Panc1 (cell line): ENCODE results near the gene HS2ST1. TPM values are rescaled to one million over a fixed set of nuclear protein-coding genes. Genes with fewer than 3 reads are reported as not detected.

Experiments used
- ATAC-seq: fragments of 200-7000 bp; cut with Tn5 transposase; 2 replicates; pipeline ENCODE4 v1.9.1; 2020; ENCODE audit warnings: mild to moderate bottlenecking, moderate library complexity
- BruUV-seq: library from RNA; stranded (reverse); fragments of 400-500 nt; replicated peaks from 2 replicates; lab custom pipeline; 2021; lab: Mats Ljungman, UMichigan
- CTCF ChIA-PET: fragments of 300-600 bp; sonication (Branson Sonifier 250); formaldehyde crosslinking; loops from one replicate; lab custom pipeline; 2022; ENCODE audit warnings: antibody characterized with exemption; lab: Charles Lee
- POLR2A ChIA-PET: fragments of 300-600 bp; sonication (Branson Sonifier 250); formaldehyde crosslinking; loops from one replicate; lab custom pipeline; 2022; ENCODE audit warnings: antibody characterized with exemption; lab: Charles Lee
- DNase-seq: peaks from one replicate; pipeline ENCODE4 v3.0.0-alpha.2; 2010; ENCODE audit warnings: low read depth, low spot score
- H3K27ac ChIP-seq: 2 replicates; pipeline ENCODE4 v1.5.1; 2011; ENCODE audit warnings: mild to moderate bottlenecking, low read length, inconsistent platforms
- H3K27me3 ChIP-seq: fragments of 200-500 bp; sonication (Bioruptor generic); 2 replicates; pipeline ENCODE4 v1.6.0; 2014; ENCODE audit warnings: low read length, inconsistent platforms; ENCODE audit not compliant: control insufficient read depth, insufficient read depth
- H3K36me3 ChIP-seq: fragments of 200-500 bp; sonication (Bioruptor generic); 2 replicates; pipeline ENCODE4 v1.5.1; 2014; ENCODE audit warnings: inconsistent platforms, mild to moderate bottlenecking, low read length, moderate library complexity; ENCODE audit not compliant: control insufficient read depth, insufficient read depth
- H3K4me1 ChIP-seq: 2 replicates; pipeline ENCODE4 v1.5.1; 2011; ENCODE audit warnings: inconsistent platforms, mild to moderate bottlenecking, low read length, moderate library complexity; ENCODE audit not compliant: control insufficient read depth, insufficient read depth
- H3K4me3 ChIP-seq, 2 experiments: 2 replicates each; pipeline ENCODE4 v1.5.1; 2011 to 2012; ENCODE audit warnings: low read depth in 2 of 2, low read length in 2 of 2, mild to moderate bottlenecking in 2 of 2, inconsistent platforms in 1 of 2, moderate library complexity in 1 of 2
- H3K9me3 ChIP-seq: fragments of 200-500 bp; sonication (Bioruptor generic); 2 replicates; pipeline ENCODE4 v1.5.1; 2014; ENCODE audit warnings: low read depth, mild to moderate bottlenecking, inconsistent platforms, low read length, moderate library complexity; ENCODE audit not compliant: control insufficient read depth, insufficient read depth
- POLR2AphosphoS5 ChIP-seq: IDR thresholded peaks from 2 replicates; pipeline ENCODE4 v1.6.1; 2012; ENCODE audit warnings: mild to moderate bottlenecking, low read depth, low read length, moderate library complexity
- SIN3A ChIP-seq: IDR thresholded peaks from 2 replicates; pipeline ENCODE4 v1.6.1; 2012; ENCODE audit warnings: low read depth, mild to moderate bottlenecking, low read length, moderate library complexity, borderline replicate concordance; ENCODE audit not compliant: insufficient read depth
- TCF7L2 ChIP-seq: IDR thresholded peaks from 2 replicates; pipeline ENCODE4 v1.6.1; 2011; ENCODE audit warnings: mild to moderate bottlenecking, low read depth, low read length, inconsistent platforms
- in situ Hi-C: cut with HindIII; loops from 2 replicates; pipeline ENCODE4 v1.10.0; 2016; ENCODE audit warnings: low sequenced_read_pairs, low pct_unique_long_range_greater_than_20kb
- intact Hi-C: fragments of 100-400 bp; cut with micrococcal nuclease; formaldehyde crosslinking; loops from one replicate; pipeline ENCODE4 v1.10.0; 2022; ENCODE audit not compliant: unreplicated experiment
- total RNA-seq: library from RNA; stranded (reverse); gene quantifications from one replicate; pipeline ENCODE4 v1.2.1, GENCODE V29; 2021; ENCODE audit not compliant: unreplicated experiment
- TF ChIP-seq, protein P1 (sequence below): fragments of 450-650 bp; IDR thresholded peaks from 2 replicates; pipeline ENCODE4 v1.5.1; 2017; ENCODE audit warnings: mild to moderate bottlenecking
- TF ChIP-seq, protein P2 (sequence below), 2 experiments: IDR thresholded peaks; 2 replicates each; pipeline ENCODE4 v1.6.1; 2011 to 2012; ENCODE audit warnings: low read depth in 2 of 2, control low read depth in 1 of 2, low read length in 1 of 2, mild to moderate bottlenecking in 1 of 2, moderate library complexity in 1 of 2; ENCODE audit not compliant: insufficient read depth in 1 of 2

Gene HS2ST1
- total RNA-seq, 1 experiment from 2014 or later = 81.0 TPM

GRCh38 chr1:86933562-86934377 is 19.3 kb downstream of the HS2ST1 start:
- TF ChIP-seq TCF7L2 (no peak), SIN3A (no peak), POLR2AphosphoS5 (no peak)
- TF ChIP-seq, protein P1, sequence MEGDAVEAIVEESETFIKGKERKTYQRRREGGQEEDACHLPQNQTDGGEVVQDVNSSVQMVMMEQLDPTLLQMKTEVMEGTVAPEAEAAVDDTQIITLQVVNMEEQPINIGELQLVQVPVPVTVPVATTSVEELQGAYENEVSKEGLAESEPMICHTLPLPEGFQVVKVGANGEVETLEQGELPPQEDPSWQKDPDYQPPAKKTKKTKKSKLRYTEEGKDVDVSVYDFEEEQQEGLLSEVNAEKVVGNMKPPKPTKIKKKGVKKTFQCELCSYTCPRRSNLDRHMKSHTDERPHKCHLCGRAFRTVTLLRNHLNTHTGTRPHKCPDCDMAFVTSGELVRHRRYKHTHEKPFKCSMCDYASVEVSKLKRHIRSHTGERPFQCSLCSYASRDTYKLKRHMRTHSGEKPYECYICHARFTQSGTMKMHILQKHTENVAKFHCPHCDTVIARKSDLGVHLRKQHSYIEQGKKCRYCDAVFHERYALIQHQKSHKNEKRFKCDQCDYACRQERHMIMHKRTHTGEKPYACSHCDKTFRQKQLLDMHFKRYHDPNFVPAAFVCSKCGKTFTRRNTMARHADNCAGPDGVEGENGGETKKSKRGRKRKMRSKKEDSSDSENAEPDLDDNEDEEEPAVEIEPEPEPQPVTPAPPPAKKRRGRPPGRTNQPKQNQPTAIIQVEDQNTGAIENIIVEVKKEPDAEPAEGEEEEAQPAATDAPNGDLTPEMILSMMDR = no peak
- TF ChIP-seq, protein P2, sequence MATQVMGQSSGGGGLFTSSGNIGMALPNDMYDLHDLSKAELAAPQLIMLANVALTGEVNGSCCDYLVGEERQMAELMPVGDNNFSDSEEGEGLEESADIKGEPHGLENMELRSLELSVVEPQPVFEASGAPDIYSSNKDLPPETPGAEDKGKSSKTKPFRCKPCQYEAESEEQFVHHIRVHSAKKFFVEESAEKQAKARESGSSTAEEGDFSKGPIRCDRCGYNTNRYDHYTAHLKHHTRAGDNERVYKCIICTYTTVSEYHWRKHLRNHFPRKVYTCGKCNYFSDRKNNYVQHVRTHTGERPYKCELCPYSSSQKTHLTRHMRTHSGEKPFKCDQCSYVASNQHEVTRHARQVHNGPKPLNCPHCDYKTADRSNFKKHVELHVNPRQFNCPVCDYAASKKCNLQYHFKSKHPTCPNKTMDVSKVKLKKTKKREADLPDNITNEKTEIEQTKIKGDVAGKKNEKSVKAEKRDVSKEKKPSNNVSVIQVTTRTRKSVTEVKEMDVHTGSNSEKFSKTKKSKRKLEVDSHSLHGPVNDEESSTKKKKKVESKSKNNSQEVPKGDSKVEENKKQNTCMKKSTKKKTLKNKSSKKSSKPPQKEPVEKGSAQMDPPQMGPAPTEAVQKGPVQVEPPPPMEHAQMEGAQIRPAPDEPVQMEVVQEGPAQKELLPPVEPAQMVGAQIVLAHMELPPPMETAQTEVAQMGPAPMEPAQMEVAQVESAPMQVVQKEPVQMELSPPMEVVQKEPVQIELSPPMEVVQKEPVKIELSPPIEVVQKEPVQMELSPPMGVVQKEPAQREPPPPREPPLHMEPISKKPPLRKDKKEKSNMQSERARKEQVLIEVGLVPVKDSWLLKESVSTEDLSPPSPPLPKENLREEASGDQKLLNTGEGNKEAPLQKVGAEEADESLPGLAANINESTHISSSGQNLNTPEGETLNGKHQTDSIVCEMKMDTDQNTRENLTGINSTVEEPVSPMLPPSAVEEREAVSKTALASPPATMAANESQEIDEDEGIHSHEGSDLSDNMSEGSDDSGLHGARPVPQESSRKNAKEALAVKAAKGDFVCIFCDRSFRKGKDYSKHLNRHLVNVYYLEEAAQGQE (IDR thresholded peaks at IDR 0.05; ENCODE audit: insufficient read depth in 1 of 2, low read depth in 2 of 2, low read length in 1 of 2) = no peak
- Histone ChIP-seq H3K4me3 (peak overlapping the region; percentile 26 to 36), H3K9me3 (no peaks in the 10 kb centered on the region), H3K36me3 (no peaks in the 10 kb centered on the region), H3K27me3 (no peaks in the 10 kb centered on the region), H3K27ac (peak overlapping the region; percentile 76), H3K4me1 (peaks cover 14% of the 10 kb centered on the region)
- in situ Hi-C loops = no loop called here
- intact Hi-C loops = no loop called here
- POLR2A ChIA-PET = interaction anchor here (0.6 to 1.0 kb wide), 7 partner anchors 18 to 574 kb away, joined by 3 to 20 read pairs (median 4); partner anchors contain the start of genes HS2ST1 and SELENOF
- CTCF ChIA-PET = interaction anchor here (0.7 kb wide), 2 partner anchors 24 to 1226 kb away, joined by 5 to 7 read pairs; partner anchors contain the start of gene ZNHIT6
- BruUV-seq = no TSS peak
- peak; percentile 75 for ATAC-seq
- DNase-seq = no peak

GRCh38 chr1:86938450-86938849 is 24.0 kb downstream of the HS2ST1 start:
- H3K4me3 ChIP-seq = no peak overlapping the region
- H3K36me3 ChIP-seq = no peaks in the 10 kb centered on the region
- TF ChIP-seq TCF7L2 = no peak
- TF ChIP-seq, protein P1 = no peak
- BruUV-seq = no TSS peak
- ATAC-seq (no peak), DNase-seq (no peak)
- no peaks in the 10 kb centered on the region for H3K27me3 ChIP-seq
- H3K4me1 ChIP-seq = peaks cover 8% of the 10 kb centered on the region
- H3K27ac ChIP-seq = no peak overlapping the region
- POLR2A ChIA-PET = no interaction called here
- in situ Hi-C loops (no loop called here), intact Hi-C loops (no loop called here)
- CTCF ChIA-PET = no interaction called here
- no peaks in the 10 kb centered on the region for H3K9me3 ChIP-seq
